Tibial nerve (tissue), 3 donors: ENCODE measurements around the gene SEC22B.
"Not testable (repeated sequence)": the region's sequence is repeated elsewhere in the genome, so short reads cannot be mapped to it uniquely, and the experiment has no call there.

Experiments
- CTCF ChIP-seq, 5 experiments: fragments of 200-600 bp in 3 of 5; fragments of 450-650 bp in 2 of 5; sonication (generic) in 3 of 5; IDR thresholded peaks; one replicate each; pipeline ENCODE4 v1.5.1; 2016 to 2019; ENCODE audit warnings: antibody characterized with exemption in 5 of 5, mild to moderate bottlenecking in 3 of 5, moderate library complexity in 2 of 5
- POLR2A ChIP-seq, 2 donors: fragments of 450-650 bp; IDR thresholded peaks; one replicate each; pipeline ENCODE4 v1.6.1; 2017; ENCODE audit warnings: antibody characterized with exemption in 2 of 2, mild to moderate bottlenecking in 2 of 2, moderate library complexity in 2 of 2

GRCh38 chr1:120113134-120113533, 63.2 kb downstream of the SEC22B start:
- not testable (repeated sequence) for TF ChIP-seq POLR2A, CTCF (IDR thresholded peaks at IDR 0.05)
